Osteoblast (primary cell): Measurements from ENCODE around the gene FBP1. TPM values are rescaled to one million over a fixed set of nuclear protein-coding genes. Genes with fewer than 3 reads are reported as not detected.

ENCODE experiments used
- total RNA-seq: library from RNA; depleted of rRNA; stranded (reverse); fragments of >200 nt; gene quantifications from 2 replicates; pipeline ENCODE4 v1.2.3, GENCODE V29; 2012

The FBP1 gene
- total RNA-seq, 1 donor: 0.72 TPM

Other genes starting within 250 kb of the FBP1 start
- gene PCAT7, start 84.4 kb downstream of the FBP1 start, total RNA-seq: under 0.01 and 0.36 TPM in 2 replicates
- gene FBP2, start 45.7 kb downstream of the FBP1 start, total RNA-seq: not detected in 2 replicates
- gene AOPEP, start 87.2 kb upstream of the FBP1 start, total RNA-seq: 109 and 131 TPM in 2 replicates